OCI-LY7 (cell line): ENCODE results near the gene FKBP2.

Source experiments
- EZH2phosphoT487 ChIP-seq: fragments of 200-600 bp; sonication (generic); IDR thresholded peaks from 2 replicates; pipeline ENCODE4 v1.6.1; 2018; ENCODE audit warnings: low read depth, borderline replicate concordance, mild to moderate bottlenecking, mixed run types, antibody characterized with exemption, low read length, moderate library complexity, mixed read lengths
- TF ChIP-seq, protein P1 (sequence below): fragments of 200-600 bp; sonication (generic); conservative IDR thresholded peaks from 2 replicates; pipeline ENCODE4 v1.5.1; 2014; ENCODE audit warnings: mild to moderate bottlenecking, antibody characterized with exemption, low read length, moderate library complexity, mixed read lengths

DNA sequence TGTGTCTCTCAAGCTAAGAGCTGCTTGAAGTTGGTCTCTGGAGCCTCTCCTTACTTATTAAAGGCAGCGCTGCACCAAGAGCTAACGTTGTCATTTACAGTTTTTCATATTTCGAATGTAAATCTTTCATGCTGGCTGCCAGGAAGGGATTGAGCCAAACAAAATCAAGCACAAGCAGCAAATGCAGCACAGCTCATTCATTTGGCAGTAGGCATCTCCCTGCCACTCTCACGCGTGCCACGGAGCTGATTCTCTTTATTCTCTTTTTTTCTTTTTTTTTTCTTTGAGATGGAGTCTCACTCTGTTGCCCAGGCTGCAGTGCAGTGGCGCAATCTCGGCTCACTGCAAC is 8.0 kb upstream of the FKBP2 start:
- TF ChIP-seq, protein P1, sequence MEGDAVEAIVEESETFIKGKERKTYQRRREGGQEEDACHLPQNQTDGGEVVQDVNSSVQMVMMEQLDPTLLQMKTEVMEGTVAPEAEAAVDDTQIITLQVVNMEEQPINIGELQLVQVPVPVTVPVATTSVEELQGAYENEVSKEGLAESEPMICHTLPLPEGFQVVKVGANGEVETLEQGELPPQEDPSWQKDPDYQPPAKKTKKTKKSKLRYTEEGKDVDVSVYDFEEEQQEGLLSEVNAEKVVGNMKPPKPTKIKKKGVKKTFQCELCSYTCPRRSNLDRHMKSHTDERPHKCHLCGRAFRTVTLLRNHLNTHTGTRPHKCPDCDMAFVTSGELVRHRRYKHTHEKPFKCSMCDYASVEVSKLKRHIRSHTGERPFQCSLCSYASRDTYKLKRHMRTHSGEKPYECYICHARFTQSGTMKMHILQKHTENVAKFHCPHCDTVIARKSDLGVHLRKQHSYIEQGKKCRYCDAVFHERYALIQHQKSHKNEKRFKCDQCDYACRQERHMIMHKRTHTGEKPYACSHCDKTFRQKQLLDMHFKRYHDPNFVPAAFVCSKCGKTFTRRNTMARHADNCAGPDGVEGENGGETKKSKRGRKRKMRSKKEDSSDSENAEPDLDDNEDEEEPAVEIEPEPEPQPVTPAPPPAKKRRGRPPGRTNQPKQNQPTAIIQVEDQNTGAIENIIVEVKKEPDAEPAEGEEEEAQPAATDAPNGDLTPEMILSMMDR, result no peak
- no peak for TF ChIP-seq EZH2phosphoT487
